WTC11 (cell line): ENCODE results near the gene PARD3B.

Source experiments
- ATF1 ChIP-seq: sonication (generic); formaldehyde crosslinking; IDR thresholded peaks from 2 replicates; pipeline ENCODE4 v1.8.1; 2023; ENCODE audit warnings: mild to moderate bottlenecking, moderate library complexity, missing genetic modification reagents
- CREM ChIP-seq: sonication (generic); formaldehyde crosslinking; IDR thresholded peaks from 2 replicates; pipeline ENCODE4 v1.8.1; 2022; ENCODE audit warnings: mild to moderate bottlenecking, missing genetic modification reagents, moderate library complexity
- CTCF ChIP-seq: fragments of 200-600 bp; IDR thresholded peaks from 2 replicates; pipeline ENCODE4 v1.8.0; 2022; ENCODE audit warnings: antibody characterized with exemption
- ETV6 ChIP-seq: sonication (generic); formaldehyde crosslinking; IDR thresholded peaks from 2 replicates; pipeline ENCODE4 v1.8.1; 2022; ENCODE audit warnings: mild to moderate bottlenecking, missing genetic modification reagents
- FOXK1 ChIP-seq: sonication (generic); formaldehyde crosslinking; IDR thresholded peaks from 2 replicates; pipeline ENCODE4 v1.8.0; 2022; ENCODE audit warnings: mild to moderate bottlenecking, moderate library complexity, missing genetic modification reagents
- SMAD3 ChIP-seq: sonication (generic); formaldehyde crosslinking; IDR thresholded peaks from 2 replicates; pipeline ENCODE4 v1.8.0; 2022; ENCODE audit warnings: missing genetic modification reagents, mild to moderate bottlenecking, borderline replicate concordance
- SP1 ChIP-seq: sonication (generic); formaldehyde crosslinking; conservative IDR thresholded peaks from 2 replicates; pipeline ENCODE4 v1.8.1; 2022; ENCODE audit warnings: missing genetic modification reagents
- TCF7 ChIP-seq: sonication (generic); formaldehyde crosslinking; IDR thresholded peaks from 2 replicates; pipeline ENCODE4 v1.8.0; 2022; ENCODE audit warnings: mild to moderate bottlenecking, low read depth, missing genetic modification reagents, moderate library complexity
- ZNF138 ChIP-seq: sonication (generic); formaldehyde crosslinking; conservative IDR thresholded peaks from 2 replicates; pipeline ENCODE4 v1.8.1; 2022; ENCODE audit warnings: mild to moderate bottlenecking, moderate library complexity, missing genetic modification reagents
- ZNF219 ChIP-seq: sonication (generic); formaldehyde crosslinking; IDR thresholded peaks from 2 replicates; pipeline ENCODE4 v1.8.0; 2023; ENCODE audit warnings: missing genetic modification reagents, mild to moderate bottlenecking, borderline replicate concordance
- ZNF232 ChIP-seq: sonication (generic); formaldehyde crosslinking; IDR thresholded peaks from 2 replicates; pipeline ENCODE4 v1.8.0; 2022; ENCODE audit warnings: mild to moderate bottlenecking, missing genetic modification reagents
- TF ChIP-seq, protein P1 (sequence below): sonication (generic); formaldehyde crosslinking; IDR thresholded peaks from 2 replicates; pipeline ENCODE4 v1.8.1; 2023; ENCODE audit warnings: mild to moderate bottlenecking, missing genetic modification reagents
- TF ChIP-seq, protein P2 (sequence below): sonication (generic); formaldehyde crosslinking; IDR thresholded peaks from 2 replicates; pipeline ENCODE4 v1.8.0; 2022; ENCODE audit warnings: mild to moderate bottlenecking, missing genetic modification reagents

GRCh38 chr2:205166745-205167144 is 621.5 kb downstream of the PARD3B start:
- no peak for TF ChIP-seq CTCF
- no peak for TF ChIP-seq ZNF219 (CRISPR knock-in tag)
- no peak for TF ChIP-seq FOXK1 (CRISPR knock-in tag)
- no peak for TF ChIP-seq ATF1 (CRISPR knock-in tag)
- TF ChIP-seq, protein P1, sequence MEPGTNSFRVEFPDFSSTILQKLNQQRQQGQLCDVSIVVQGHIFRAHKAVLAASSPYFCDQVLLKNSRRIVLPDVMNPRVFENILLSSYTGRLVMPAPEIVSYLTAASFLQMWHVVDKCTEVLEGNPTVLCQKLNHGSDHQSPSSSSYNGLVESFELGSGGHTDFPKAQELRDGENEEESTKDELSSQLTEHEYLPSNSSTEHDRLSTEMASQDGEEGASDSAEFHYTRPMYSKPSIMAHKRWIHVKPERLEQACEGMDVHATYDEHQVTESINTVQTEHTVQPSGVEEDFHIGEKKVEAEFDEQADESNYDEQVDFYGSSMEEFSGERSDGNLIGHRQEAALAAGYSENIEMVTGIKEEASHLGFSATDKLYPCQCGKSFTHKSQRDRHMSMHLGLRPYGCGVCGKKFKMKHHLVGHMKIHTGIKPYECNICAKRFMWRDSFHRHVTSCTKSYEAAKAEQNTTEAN: no peak
- no peak for TF ChIP-seq ZNF232 (CRISPR knock-in tag)
- no peak for TF ChIP-seq SMAD3 (CRISPR knock-in tag)
- no peak for TF ChIP-seq CREM (CRISPR knock-in tag)
- TF ChIP-seq SP1 (CRISPR knock-in tag): no peak
- TF ChIP-seq, protein P2, sequence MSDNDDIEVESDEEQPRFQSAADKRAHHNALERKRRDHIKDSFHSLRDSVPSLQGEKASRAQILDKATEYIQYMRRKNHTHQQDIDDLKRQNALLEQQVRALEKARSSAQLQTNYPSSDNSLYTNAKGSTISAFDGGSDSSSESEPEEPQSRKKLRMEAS: no peak
- no peak for TF ChIP-seq TCF7
- no peak for TF ChIP-seq ETV6 (CRISPR knock-in tag)
- no peak for TF ChIP-seq ZNF138
